Thymus (tissue), 14 donors: Measurements from ENCODE around the gene CD180. TPM values are rescaled to one million over a fixed set of nuclear protein-coding genes. Genes with fewer than 3 reads are reported as not detected.
A peak's percentile ranks its signal among the peaks of the same experiment; 100 is the strongest.

Experiments used
- DNase-seq, 9 donors: peaks; one replicate each; pipeline ENCODE4 v3.0.0-alpha.2; 2013; ENCODE audit warnings: low spot score in 9 of 9, low read depth in 6 of 9, missing footprints in 1 of 9
- H3K27ac ChIP-seq, 2 donors: one replicate each; pipeline ENCODE4 v1.5.1; 2013; ENCODE audit warnings: control low read depth in 1 of 2, low read depth in 1 of 2, low read length in 1 of 2, mild to moderate bottlenecking in 1 of 2, moderate library complexity in 1 of 2
- H3K27me3 ChIP-seq, 2 donors: one replicate each; pipeline ENCODE4 v1.5.1; 2013; ENCODE audit warnings: low read length in 1 of 2; ENCODE audit not compliant: control insufficient read depth in 2 of 2, insufficient read depth in 1 of 2
- H3K36me3 ChIP-seq, 2 donors: one replicate each; pipeline ENCODE4 v1.5.1; 2013; ENCODE audit warnings: low read length in 1 of 2, mild to moderate bottlenecking in 1 of 2, moderate library complexity in 1 of 2; ENCODE audit not compliant: control insufficient read depth in 2 of 2, insufficient read depth in 2 of 2
- H3K4me1 ChIP-seq, 2 donors: one replicate each; pipeline ENCODE4 v1.5.1; 2013; ENCODE audit warnings: low read length in 2 of 2; ENCODE audit not compliant: control insufficient read depth in 2 of 2, insufficient read depth in 2 of 2
- H3K4me3 ChIP-seq, 2 donors: one replicate each; pipeline ENCODE4 v1.5.1; 2013; ENCODE audit warnings: low read length in 2 of 2, control low read depth in 1 of 2, mild to moderate bottlenecking in 1 of 2
- H3K9me3 ChIP-seq, 2 donors: one replicate each; pipeline ENCODE4 v1.5.1; 2013; ENCODE audit warnings: low read length in 1 of 2, mild to moderate bottlenecking in 1 of 2; ENCODE audit not compliant: control insufficient read depth in 2 of 2, insufficient read depth in 1 of 2
- WGBS: extraction: QIAGEN DNeasy Blood & Tissue Kit; methylation state at CpG from one replicate; pipeline ENCODE4 v1.1.7; 2013; 5-methylcytosine and 5-hydroxymethylcytosine counted together
- long read RNA-seq, 10 donors: transcript quantifications; one replicate each; lab custom pipeline, GENCODE V29; 2026
- polyA plus RNA-seq: library from polyadenylated mRNA; stranded (reverse); fragments of 200-250 nt; gene quantifications from one replicate; pipeline ENCODE4 v1.2.3, GENCODE V29; 2013
- total RNA-seq: library from RNA; stranded (reverse); fragments of 120-200 nt; gene quantifications from one replicate; pipeline ENCODE4 v1.2.4, GENCODE V29; 2013
- donor health status: healthy.

The CD180 gene
- total RNA-seq, result 1.3 TPM
- polyA plus RNA-seq, result 2.2 TPM
- long read RNA-seq, donor 1, result 0 reads
- long read RNA-seq, donor 2, result 0 reads
- long read RNA-seq, donor 3, full-length matches to known transcripts, result 2 of 2 reads
- long read RNA-seq, donor 3, partial matches to known transcripts, result 0 of 2 reads
- long read RNA-seq, donor 3, other reads (novel, unspliced or antisense), result 0 of 2 reads
- long read RNA-seq, donor 4, result 0 reads
- long read RNA-seq, donor 5, full-length matches to known transcripts, result 2 of 2 reads
- long read RNA-seq, donor 5, partial matches to known transcripts, result 0 of 2 reads
- long read RNA-seq, donor 5, other reads (novel, unspliced or antisense), result 0 of 2 reads
- long read RNA-seq, donor 6, full-length matches to known transcripts, result 1 of 1 reads
- long read RNA-seq, donor 6, partial matches to known transcripts, result 0 of 1 reads
- long read RNA-seq, donor 6, other reads (novel, unspliced or antisense), result 0 of 1 reads
- long read RNA-seq, donor 7, full-length matches to known transcripts, result 3 of 3 reads
- long read RNA-seq, donor 7, partial matches to known transcripts, result 0 of 3 reads
- long read RNA-seq, donor 7, other reads (novel, unspliced or antisense), result 0 of 3 reads
- long read RNA-seq, donor 8, result 0 reads
- long read RNA-seq, donor 9, full-length matches to known transcripts, result 1 of 1 reads
- long read RNA-seq, donor 9, partial matches to known transcripts, result 0 of 1 reads
- long read RNA-seq, donor 9, other reads (novel, unspliced or antisense), result 0 of 1 reads
- long read RNA-seq, donor 10, full-length matches to known transcripts, result 2 of 2 reads
- long read RNA-seq, donor 10, partial matches to known transcripts, result 0 of 2 reads
- long read RNA-seq, donor 10, other reads (novel, unspliced or antisense), result 0 of 2 reads

DNA sequence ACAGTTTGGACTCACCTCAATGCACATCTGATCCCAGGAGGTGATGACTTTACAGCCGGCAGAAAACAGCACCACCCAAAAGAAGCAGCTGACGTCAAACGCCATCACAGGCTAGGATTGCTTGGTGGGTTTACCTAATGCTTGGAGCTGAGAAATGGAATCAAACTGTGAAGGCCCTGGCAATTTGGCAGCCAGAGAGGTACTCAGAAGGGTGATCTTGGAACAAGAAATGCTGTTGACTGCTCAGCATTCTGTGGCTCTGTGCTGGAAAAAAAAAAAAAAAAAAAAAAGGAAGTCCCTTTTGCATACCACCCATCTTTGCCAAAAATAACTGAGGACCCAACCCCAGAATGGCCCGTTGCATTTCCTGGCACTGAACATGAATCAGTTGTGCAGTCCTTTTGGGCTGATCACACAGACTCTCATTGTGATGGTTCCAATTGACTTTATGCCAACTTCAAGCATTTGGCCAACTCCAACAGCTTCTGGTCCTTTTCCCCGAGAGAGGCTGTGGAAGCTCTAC is at the start of gene CD180:
Gene CD180 (minus strand): TSS at position 263 of the 523 bp plus-strand sequence. CDS start 158 bp downstream, at position 105.
- no peak for DNase-seq
- H3K36me3 ChIP-seq, result peaks cover 0 to 4% of the 10 kb centered on the region in 2 donors
- peaks cover 0 to 7% of the 10 kb centered on the region in 2 donors for H3K9me3 ChIP-seq
- no peaks in the 10 kb centered on the region for H3K27me3 ChIP-seq
- peak within 1 kb of the TSS in 1 of 2 donors; percentile 52 for H3K27ac ChIP-seq
- no peak within 1 kb of the TSS for H3K4me3 ChIP-seq
- H3K4me1 ChIP-seq, result peaks cover 0 to 24% of the 10 kb centered on the region in 2 donors
- 70% methylated on average over 5 of the region's 5 CpGs for WGBS

DNA sequence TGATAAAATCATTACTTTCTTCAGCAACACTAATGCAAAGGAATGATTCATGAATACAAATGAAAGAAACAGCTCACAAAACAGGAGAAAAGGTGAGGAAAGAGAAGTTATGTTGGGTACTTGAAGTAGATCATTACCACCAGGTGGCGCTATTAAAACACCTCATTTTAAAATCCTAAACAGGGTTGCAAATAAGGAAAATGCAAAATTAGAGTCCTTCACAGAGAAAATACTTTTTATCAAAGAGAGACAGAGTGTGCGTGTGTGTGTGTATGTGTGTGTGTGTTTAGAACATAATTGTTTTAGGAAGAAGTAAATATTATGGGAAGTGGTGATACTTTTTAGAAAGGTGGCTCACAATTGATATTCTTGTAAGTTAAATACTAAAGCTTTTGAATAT is 49.5 kb upstream of the CD180 start:
- peaks cover 0 to 4% of the 10 kb centered on the region in 2 donors for H3K4me1 ChIP-seq
- 10% methylated on average over 2 of the region's 2 CpGs for WGBS
- peak; percentile 36 to 83 (median 67) for DNase-seq

DNA sequence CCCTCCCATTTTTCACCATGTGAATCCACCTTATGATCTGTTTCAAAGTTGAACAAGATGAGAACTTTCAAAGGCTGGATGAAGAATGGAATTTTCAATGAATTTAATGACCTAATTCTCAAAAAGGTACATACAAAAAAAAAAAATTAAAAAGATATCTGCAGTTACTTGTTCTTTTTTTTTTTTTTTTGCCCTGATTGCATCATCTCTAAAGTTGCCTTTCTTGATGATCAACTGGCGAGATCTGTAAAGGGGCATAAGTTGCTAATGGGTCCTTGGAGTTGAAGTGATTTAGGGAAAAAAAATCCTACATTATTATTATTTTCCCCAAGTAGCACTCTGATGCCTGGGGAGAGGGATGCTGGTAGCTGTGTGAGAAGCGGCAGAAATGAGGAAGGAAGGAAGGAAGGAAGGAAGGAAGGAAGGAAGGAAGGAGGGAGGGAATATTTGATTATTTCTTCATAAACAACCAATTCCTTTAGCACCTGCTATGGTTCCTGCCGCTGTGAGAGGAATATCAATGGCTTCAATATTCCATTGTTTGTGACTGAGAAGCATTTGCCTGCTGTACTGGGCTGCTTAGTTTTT is 48.8 kb upstream of the CD180 start:
- Histone ChIP-seq H3K4me1 (peaks cover 0 to 4% of the 10 kb centered on the region in 2 donors), H3K36me3 (no peaks in the 10 kb centered on the region), H3K4me3 (no peak overlapping the region), H3K9me3 (no peaks in the 10 kb centered on the region), H3K27me3 (no peaks in the 10 kb centered on the region), H3K27ac (no peak overlapping the region)
- DNase-seq, result no peak
- WGBS, result 83% methylated on average over 3 of the region's 3 CpGs

More for the DNA sequence above, 49.5 kb upstream of the CD180 start:
- H3K27me3 ChIP-seq, result no peaks in the 10 kb centered on the region
- H3K9me3 ChIP-seq, result no peaks in the 10 kb centered on the region
- no peak overlapping the region for H3K27ac ChIP-seq
- H3K36me3 ChIP-seq, result no peaks in the 10 kb centered on the region
- no peak overlapping the region for H3K4me3 ChIP-seq

DNA sequence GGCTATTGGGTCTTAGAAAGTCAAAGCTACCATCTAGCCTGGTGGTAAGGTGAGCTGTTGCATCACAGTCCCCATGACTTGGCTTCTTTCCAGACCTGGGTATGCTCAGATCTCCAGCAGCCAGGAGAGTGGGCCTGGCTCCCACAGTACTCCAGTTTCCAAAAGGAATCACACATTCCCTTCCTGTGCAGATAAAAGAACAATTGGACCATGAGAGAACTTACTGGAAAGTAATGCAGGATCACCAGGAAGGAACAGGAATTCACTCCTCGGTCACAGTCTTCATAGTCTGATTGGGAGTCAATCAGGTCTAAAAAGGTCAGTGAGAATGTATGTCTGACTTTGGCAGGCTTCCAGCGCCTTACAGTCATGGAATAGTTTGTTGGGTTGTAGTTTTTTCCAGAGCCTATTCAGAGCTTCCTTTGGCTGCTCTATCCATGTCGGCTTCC is 47.8 kb upstream of the CD180 start:
- WGBS, result 64% methylated on average over 3 of the region's 3 CpGs
- no peak overlapping the region for H3K4me3 ChIP-seq
- no peaks in the 10 kb centered on the region for H3K27me3 ChIP-seq
- H3K27ac ChIP-seq, result no peak overlapping the region
- H3K4me1 ChIP-seq, result peaks cover 0 to 4% of the 10 kb centered on the region in 2 donors
- H3K9me3 ChIP-seq, result no peaks in the 10 kb centered on the region
- no peaks in the 10 kb centered on the region for H3K36me3 ChIP-seq
- no peak for DNase-seq

DNA sequence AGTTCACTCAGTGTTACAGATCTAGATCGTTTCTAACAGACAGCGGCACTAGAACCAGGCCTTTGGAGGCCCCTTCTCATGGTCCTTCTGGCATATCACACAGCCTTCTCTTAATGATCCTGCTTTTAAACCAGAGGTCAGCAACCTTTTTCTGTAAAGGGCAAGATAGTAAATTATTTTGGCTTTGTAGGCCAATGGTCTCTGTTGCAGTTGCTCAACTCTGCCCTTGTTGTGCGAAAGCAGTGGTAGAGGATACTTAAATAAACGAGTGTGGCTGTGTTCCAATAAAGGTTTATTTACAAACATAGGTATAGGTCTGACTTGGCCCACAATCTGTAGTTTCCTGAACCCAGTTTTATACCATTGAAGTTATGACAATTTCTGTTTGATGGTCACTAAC is 47.3 kb upstream of the CD180 start:
- Histone ChIP-seq H3K4me3 (no peak overlapping the region), H3K27me3 (no peaks in the 10 kb centered on the region), H3K4me1 (peaks cover 0 to 4% of the 10 kb centered on the region in 2 donors), H3K9me3 (no peaks in the 10 kb centered on the region), H3K27ac (no peak overlapping the region), H3K36me3 (no peaks in the 10 kb centered on the region)
- DNase-seq, result no peak
- WGBS, result 97% methylated on average over 4 of the region's 4 CpGs

DNA sequence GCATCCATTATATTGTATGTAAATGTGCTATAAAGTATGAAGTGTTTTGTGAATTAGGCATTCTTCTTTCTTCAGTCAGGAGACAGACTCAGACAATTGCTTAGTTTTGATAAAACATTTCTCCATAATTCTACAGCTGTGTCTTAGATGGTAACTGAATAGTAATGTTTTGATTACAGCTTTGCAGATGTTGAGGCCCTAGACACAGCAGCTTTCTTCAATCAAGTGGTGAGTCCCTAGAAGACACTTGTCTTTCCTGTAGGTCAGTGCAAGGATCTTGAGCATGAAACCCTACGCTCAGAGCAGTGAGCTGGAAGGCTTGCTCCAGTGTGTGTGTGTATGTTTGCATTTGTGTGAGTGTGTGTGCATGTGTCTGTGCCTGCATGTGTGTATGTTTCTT is 46.8 kb upstream of the CD180 start:
- Histone ChIP-seq H3K9me3 (no peaks in the 10 kb centered on the region), H3K36me3 (no peaks in the 10 kb centered on the region), H3K27me3 (no peaks in the 10 kb centered on the region), H3K27ac (no peak overlapping the region), H3K4me1 (no peaks in the 10 kb centered on the region), H3K4me3 (no peak overlapping the region)
- 98% methylated on average over 1 of the region's 1 CpG for WGBS
- no peak for DNase-seq

DNA sequence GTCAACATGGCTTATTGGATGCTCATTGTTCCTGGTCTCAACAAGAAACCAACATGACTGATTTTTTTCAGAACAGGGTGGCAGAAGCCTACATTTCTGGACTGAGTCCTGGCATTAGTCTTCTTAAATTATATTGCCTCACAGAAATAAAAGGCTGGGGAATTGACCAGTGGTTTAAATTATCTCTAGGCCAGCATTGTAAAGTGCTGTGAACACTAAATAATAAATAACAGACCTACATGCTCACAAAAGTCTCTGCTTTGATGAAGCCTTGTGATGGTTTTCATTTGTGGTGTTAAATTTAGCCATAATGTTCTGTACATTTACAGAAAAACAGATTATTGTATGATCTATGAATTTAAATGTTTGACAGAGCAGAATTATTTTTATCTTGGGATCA is 44.7 kb upstream of the CD180 start:
- Histone ChIP-seq H3K4me3 (no peak overlapping the region), H3K27ac (no peak overlapping the region), H3K36me3 (no peaks in the 10 kb centered on the region), H3K9me3 (no peaks in the 10 kb centered on the region), H3K4me1 (no peaks in the 10 kb centered on the region), H3K27me3 (no peaks in the 10 kb centered on the region)
- DNase-seq, result no peak

DNA sequence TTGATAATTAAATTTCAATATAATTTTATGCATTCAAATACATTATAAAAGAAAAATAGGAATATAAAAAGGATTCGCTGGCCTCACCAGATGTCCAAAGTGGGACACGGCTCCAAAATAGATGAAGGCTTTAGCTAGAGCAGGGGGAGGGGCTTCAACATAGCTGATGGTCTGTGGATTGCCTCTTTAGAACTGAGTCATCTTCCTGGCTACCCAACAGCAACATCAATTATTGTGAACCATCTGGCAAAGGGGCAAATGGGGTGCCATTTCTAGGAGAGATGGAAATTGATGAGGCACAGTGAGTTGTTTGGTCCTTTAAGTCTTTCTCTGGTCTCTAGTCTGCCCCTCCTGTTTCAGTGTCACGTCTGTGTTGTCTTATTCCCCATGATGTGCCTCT is 44.2 kb upstream of the CD180 start:
- Histone ChIP-seq H3K4me3 (no peak overlapping the region), H3K27ac (no peak overlapping the region), H3K36me3 (no peaks in the 10 kb centered on the region), H3K9me3 (no peaks in the 10 kb centered on the region), H3K4me1 (no peaks in the 10 kb centered on the region), H3K27me3 (no peaks in the 10 kb centered on the region)
- no peak for DNase-seq
- 95% methylated on average over 3 of the region's 3 CpGs for WGBS
